HTERT RPE-1 (cell line): Measurements from ENCODE around the gene FNDC3B.

ENCODE experiments used
- in situ Hi-C: fragments of 300-500 bp; cut with MboI; formaldehyde crosslinking; loops from 4 replicates; pipeline ENCODE4 v1.14.3; 2020; ENCODE audit warnings: low sequenced_read_pairs

The FNDC3B gene

DNA sequence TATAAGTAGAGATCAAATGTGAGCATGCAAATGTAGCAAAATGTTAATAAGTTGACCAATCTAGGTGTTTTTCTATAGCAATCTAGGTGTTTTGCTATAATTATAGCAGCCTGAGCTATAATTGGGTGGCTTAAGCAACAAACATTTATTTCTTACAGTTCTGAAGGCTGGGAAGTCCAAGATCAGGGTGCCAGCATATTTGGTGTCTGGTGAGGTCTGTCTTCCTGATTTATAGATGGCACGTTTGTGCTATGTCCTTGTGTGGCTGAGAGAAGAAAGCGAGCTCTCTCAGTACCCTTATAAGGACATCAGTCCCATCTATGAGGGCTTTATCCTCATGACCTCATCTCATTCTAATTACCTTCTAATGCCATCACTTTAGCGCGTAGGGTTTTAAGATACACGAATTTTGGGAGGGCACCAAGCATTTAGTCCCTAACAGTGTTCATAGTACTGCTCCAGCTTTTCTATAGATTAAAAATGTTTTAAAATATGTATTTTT lies 237.8 kb downstream of the FNDC3B start:
- in situ Hi-C loops: no loop called here

DNA sequence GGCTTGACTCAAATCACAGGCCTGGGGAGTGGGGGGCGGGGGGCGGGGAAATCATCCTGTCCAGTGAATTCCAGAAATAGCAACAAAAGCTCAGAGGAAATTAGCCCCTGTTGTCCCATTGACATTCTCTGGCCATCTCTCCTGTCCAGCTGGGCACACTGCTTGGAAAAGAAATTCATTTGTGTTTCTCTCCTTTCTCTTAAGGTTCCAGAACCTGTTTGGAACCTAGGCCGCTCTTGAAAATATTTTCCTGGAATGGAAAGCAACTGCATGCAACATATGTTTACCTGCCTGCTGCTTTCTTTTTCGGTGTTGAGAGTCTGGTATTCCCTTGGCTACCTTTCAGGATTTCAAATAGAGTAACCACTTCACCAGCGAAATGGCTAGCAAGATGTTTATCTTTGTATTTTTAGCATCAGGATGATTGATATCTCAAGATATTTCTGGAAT lies 239.8 kb downstream of the FNDC3B start:
- in situ Hi-C loops: no loop called here

DNA sequence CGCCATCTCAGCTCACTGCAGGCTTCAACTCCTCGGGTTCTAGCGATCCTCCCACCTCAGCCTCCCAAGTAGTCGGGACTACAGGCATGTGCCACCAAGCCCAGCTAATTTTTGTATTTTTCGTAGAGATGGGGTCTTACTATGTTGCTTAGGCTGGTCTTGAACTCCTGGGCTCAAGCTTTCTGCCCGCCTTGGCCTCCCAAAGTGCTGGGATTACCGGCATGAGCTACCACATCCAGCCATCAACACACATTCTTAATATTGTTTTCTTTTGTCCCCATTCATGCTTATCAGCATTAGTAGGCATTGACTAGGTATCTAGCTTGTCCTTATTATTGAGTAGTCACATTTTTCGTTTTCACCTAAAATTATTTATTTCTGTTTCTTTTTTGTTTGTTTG lies 240.6 kb downstream of the FNDC3B start:
- in situ Hi-C loops: no loop called here

DNA sequence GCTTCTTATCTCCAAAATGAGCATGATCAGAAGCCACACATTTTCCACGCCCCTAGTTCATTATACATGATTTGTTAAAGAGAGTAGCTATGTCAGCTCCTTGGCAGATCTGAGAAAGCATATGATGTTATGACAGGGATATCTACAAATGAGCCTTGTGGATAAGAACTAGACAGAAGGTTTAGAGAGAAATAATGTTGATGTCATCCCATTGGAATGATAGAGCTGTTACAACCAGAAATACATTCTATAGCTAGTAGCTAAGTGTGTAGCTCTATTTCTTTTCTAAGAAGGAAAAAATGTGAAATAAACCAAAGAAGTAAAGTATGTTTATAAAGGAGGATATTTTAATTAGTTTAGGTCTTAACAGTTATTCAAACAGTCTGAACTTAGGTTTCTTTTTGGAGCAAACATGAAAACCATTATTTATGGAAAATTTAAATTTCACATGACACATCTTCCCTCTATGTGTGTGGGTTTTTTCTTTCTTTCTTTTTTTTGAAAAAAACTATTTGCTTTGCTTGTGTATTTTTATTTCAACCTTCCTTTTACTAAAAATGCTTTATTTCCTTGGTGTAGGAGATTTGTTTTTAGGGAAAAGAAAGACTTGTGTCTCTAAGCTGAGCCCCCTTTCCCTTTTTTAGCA lies 241.2 kb downstream of the FNDC3B start:
- in situ Hi-C loops: no loop called here

DNA sequence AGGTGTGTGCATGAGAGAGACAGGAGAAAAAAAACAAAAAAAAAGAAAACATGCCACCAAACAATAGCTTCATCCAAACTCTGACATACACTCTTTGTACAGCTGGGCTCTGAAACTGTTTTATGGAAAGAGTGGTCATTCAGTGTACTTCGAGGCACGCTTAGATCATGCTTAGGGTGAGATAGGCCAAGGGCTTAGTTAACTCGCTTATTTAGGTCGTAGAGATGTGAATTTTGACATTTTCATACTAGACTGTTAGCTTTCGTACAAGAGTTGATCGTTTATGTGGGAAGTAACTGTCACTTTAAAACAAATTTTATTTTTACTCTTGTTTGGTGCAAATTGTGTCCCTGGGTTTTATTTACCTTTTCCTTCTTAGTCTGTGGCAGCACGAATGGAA lies 242.5 kb downstream of the FNDC3B start:
- in situ Hi-C loops: no loop called here

DNA sequence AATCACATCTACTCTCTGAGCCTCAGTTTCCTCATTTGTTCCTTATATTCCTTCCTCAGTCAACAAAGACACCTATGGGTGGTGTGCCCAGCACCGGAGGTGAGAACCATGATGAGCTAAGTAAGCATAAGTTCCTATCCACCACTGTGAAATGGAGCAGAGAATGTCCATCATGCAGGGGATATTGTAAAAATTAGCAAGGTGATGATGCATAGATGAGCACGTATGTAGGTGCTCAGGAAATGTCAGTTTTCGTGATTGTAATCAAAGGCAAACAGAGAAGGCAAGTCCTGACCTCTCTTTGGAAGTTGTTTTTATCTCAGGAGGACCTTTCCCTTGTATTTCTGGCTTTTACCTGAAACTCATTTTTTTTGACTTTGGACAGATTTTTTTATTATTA lies 243.5 kb downstream of the FNDC3B start:
- in situ Hi-C loops: no loop called here

DNA sequence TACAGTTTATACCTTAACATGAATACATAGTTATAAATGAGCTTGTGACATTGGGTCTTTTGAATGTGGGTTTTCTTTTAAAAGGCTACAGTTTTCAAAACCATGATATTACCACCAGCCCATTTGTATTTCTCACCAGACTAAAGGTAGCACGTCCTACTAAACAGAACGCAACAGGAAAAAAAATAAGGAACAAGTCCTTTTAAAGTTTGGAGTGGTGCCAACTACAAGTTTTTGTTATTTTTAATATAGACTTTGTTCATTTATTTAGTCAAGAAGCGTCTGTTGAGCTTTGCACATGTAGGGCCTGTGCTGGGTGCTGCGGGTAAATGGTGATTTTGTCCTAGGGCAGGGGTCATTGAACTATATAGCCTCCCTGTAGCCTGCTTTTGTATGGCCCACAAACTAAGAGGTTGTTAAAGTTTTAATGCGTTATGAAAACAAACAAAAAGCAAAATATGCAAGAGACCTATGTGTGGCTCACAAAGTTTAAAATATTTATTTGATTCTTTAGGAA lies 244.5 kb downstream of the FNDC3B start:
- in situ Hi-C loops: no loop called here

DNA sequence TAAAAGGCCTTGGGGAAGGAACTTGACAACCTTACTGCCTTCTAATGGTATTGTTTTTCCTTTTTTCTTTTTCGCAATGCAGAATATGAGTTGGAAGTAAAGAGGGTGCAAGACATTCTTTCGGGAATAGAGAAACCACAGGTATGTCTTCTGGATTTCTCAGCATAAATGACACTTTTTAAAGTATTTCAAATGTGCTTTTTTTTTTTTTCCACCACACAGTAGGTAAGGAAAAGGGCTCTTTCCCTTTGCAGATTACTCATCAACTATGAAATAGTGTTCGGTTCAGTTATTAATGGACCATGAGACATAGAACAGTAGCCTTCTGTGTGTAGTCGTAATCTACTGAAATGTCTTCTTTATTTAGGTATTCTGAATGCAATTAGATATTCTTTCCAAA lies 246.5 kb downstream of the FNDC3B start:
- in situ Hi-C loops: no loop called here

DNA sequence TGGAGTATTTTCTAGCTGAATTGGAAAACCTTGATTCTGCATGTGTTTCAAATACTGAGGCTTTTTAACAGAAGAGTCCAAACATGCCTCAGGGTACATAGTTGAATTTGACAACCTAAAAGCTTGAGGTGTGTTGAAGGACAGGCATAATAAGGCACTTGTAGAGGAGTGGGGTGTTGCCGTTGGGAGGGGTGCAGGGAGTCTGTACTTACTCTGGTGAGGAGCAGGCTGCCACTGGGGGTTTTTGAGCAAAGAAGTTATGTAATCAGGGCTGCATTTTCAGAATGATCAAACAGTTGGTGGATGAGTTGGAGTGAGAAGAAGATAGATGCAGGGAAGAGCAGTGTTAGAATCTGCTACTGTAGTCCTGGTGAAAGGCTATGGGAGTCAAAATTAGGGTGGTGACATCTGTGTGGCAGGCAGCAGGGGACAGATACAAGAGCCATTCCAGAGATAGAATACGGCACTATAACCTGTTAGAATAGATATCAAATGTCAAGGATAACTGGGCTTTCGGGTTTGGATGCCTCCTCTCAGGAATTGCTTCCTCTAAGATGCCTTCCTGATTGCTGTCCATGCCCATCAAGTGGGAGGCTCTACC lies 247.3 kb downstream of the FNDC3B start:
- in situ Hi-C loops: no loop called here

DNA sequence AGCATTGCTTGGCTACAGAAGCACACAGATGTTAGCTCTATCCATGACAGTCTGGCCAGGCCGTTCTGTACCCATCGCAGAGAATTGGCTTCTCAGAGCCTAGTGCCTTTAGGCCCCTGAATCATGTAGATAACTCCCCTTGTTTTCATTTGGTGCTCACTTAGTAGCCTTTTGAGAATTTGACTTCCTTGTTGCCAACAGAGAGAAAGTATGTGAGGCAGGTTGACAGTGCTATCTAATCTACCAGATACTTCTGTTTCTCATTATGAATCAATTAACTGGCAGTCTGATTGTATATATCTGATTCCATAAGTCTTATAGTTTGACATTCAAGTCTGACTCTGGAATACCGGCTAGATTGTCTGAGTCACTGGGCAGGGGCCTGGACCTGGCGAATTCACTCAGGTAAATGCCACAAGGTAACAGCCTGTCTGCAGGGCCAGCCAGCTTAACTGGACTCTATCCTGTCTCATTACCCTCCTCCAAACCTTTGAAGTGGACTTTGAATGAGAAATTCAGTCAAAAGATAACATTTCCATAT lies 248.6 kb downstream of the FNDC3B start:
- in situ Hi-C loops: no loop called here

DNA sequence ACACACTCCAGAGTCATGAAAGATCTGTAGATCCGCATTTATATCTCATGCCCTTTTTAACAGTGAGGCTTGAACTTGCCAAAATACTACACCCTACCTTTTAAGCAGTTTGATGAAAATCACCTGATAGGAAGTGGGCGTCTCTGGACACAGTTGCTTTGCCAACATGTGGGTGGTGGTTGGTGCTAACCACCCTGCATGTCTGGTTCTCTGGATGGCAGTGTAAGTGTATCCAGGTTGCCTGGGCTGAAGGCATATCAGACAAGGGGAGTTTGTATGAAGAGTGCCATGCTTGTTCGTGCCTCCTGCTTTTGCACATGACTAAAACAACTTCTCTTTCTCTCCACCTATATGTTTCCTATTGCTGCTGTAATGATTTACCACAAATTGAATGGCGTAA lies 249.3 kb downstream of the FNDC3B start:
- in situ Hi-C loops: no loop called here

DNA sequence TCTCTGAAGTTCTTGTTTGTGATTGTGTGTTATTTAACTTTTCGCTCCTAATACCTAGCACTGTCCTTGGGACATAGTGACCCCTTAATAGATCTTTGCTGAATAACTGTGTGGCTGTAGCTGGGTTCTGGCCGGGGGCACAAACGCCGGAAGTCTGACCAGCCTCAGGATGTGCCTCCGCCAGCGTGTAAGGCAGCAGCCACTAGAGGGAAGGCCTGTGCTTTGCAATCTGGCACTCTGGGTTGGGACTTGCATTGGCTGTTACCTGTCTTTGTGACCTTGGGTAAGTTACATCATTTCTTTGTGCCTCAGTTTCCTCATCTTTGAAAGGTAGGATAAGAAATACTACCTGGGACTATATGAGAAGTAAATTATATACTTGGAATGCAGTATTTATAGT lies 250.2 kb downstream of the FNDC3B start:
- in situ Hi-C loops: no loop called here

DNA sequence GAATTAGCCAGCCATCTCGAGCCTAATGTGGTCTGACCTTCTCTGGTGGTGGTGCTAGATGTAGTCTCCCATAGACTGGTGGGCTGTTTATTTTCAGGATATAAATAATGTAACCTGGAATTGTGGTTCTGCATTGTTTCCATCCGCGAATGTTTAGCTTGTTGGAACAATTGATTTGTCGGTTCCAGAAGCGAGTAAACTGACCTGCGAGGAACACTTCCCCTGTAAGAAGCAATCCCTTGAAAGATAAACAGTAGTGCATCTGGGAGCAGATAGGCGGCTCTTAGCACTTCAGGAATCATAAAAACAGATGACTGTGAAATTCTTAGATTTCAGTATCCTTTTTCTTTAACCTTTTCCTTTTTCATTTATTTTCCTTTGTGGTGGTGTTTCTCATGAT lies 251.1 kb downstream of the FNDC3B start:
- in situ Hi-C loops: no loop called here

DNA sequence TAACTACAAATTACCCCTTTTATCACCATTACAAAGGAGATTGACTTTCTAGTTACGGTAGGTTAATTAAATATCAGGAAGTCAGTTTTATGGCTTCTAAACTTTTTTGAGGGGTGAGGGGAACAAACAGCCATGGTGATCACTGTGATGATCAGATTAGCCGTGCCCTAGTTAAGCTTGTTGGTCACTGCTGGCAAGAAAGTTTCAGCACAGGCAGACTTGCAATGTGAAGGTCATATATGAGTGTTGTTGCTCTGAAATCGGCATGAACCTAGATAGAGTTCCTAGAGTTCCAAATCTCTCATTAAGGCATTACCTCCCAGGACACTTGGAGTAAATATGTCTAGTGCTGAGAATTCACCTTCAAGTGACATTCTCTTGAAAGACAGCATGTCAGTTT lies 252.3 kb downstream of the FNDC3B start:
- in situ Hi-C loops: no loop called here

DNA sequence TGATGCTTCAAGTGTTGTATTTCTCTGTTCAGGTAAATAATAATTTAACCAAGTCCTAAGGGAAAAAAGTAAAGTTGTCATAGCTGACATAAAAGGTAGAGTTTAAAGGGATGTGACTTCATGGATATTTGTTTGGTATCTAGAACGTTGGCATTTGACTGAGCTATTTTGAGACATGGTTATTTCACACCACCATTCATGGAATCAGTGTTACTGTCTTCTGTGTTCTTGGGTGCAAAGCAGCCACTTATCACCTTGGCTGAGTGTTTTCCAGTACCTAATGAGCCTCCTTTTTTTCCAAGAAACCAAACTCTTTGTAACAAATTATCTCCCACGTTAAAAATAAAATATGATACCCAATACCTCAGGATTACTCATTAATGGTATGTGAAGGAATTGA lies 253.0 kb downstream of the FNDC3B start:
- in situ Hi-C loops: no loop called here

DNA sequence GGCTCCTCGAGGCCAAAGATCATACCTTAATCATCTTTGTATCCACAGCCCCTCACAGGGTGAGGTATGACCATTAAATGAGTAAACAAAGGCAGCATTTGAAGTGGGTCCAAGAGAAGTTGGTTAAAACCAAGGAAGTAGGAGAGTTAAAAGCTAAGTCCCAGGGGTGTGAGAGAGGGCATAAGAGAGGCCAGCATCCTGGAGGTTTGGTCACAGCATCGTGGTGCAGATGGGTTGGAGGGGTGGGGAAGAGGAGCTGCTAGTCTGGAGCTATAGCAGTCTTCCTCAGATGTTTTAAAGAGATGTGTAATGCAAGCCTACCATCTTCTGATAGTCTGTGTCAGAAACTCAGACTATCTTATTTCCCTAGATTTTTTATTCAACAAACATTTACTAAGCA lies 253.7 kb downstream of the FNDC3B start:
- in situ Hi-C loops: no loop called here

DNA sequence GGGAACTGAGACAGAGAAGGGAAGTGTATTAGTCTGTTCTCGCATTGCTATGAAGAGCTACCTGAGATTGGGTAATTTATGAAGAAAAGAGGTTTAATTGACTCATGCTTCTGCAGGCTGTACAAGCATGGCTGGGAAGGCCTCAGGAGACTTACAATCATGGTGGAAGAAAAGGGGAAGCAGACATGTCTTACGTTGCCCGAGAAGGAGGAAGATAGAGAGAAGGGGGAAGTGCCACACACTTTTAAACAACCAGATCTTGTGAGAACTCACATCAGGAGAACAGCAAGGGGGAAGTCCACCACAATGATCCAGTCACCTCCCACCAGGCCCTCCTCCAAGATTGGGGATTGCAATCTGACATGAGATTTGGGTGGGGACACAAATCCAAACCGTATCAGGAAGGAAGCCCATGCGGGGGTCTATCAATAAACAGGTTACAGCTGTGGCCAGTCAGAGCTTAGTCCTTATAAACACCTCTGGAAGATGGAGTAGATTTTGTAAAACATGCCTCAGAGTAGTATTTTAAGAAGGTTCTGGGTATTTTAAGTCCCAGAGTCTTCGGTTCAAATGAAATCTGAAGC lies 254.9 kb downstream of the FNDC3B start:
- in situ Hi-C loops: no loop called here

DNA sequence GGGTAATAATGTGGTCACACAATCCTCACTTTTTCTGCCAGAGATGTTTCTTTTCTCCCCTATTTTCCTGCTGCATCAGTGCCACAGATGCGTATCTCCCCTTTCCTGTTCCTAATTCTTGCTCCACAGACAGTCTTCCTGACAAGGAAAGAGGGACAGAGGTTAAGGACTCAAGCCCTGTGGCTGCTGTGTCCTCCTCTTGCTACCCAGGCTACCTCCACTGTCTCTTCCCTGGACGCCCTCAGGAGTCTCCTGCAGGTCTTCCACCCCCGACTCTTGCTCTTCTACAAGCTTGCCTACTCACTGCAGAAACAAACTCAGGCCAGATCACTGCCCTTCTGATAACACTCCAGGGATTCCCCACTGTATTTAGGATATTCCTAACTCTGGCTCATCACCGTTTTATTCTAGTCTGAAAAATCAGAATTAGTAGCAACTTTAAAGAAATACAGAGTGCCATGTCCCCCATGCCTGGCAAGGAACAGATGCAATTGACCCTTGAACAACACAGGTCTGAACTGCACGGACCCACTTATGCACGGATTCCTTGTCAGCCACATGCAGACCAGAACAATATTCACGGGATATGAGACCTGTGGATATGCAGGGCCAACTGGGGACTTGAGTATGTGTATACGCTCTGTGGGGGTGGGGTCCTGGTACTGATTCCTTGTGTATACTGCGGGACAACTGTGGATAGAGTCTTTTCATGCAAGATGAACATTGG lies 257.0 kb downstream of the FNDC3B start:
- in situ Hi-C loops: no loop called here

DNA sequence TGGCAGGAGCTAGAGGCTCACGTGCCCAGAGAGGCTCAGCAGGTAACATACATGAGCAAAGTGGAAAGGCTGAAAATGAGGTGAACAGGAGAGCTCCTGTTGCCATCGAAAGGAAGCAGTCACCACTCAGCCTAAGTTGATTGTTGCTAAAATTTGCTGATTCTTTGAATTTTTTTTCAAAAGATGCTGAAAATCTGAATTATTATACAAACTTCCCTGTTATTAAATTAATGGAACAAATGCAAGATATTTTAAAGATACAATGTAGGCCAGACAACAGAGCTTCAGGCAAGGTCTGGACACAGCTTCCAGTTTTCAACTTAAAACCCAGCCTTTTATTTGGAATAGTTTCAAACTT lies 257.6 kb downstream of the FNDC3B start:
- in situ Hi-C loops: no loop called here

DNA sequence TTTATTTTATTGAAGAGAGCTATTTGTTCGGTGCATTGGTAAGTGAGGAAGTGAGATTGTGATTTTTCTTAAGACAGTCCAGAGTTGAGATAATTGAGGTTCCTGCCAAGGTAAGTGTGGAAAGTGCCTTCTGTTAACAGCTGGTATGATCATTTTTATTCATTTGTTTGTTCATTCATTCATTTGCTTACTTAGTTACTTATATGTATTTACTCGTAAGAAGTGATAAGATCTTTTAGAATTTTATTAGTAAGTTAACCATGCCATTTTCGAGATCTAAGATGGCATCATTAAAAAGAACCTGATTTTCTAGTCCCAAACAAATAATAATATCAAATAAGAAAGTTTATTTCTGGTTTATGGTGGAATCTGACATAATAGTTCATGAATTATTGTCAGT lies 258.9 kb downstream of the FNDC3B start:
- in situ Hi-C loops: no loop called here

DNA sequence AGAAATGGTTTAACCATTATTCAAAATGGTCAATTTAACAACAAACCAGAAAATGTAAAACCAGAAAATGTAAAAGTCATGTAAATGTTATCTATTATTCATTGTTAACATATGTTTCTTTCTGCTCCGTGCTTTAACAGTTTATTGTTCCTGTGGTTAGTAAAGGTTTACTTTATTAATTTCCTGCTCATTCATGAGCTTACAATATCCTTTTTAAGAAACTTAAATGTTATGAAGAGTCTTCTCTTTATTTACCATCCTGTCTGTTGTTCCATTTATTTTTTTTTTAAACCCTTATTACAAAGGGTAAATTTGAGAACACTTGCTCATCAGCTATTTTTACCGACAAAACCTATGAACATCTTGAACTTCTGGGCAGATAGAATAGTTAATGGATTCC lies 260.8 kb downstream of the FNDC3B start:
- in situ Hi-C loops: no loop called here
